ENCODE data around the gene TK2.

Gene TK2

DNA sequence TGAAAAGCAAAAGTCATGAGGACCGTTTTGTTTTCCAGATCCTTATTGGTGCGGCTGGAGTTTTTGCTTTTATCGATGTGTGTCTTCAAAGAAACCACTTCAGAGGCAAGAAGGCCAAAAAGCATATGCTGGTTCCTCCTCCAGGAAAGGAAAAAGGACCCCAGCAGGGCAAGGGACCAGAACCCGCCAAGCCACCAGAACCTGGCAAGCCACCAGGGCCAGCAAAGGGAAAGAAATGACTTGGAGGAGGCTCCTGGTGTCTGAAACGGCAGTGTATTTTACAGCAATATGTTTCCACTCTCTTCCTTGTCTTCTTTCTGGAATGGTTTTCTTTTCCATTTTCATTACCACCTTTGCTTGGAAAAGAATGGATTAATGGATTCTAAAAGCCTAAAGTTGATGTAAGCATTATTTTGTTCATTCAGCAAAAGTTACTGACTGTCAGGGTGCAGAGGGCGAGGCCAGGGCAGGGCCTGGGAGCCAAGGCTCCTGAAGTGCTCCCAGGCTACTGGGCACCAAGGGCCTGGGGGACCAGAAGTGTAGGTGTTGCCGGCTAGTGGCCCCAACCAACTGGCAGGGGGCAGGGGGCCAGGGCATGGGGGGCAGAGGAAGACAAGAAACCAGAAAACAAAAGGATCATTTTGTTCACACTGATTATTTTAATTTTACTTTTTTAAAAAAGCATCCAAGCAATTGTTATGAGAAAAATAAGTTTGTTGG is 38.1 kb upstream of the TK2 start:
- Histone ChIP-seq H2AK5ac (ENCODE audit: low read length) (no peak overlapping the region), H4K5ac (ENCODE audit: low read length) (no peak overlapping the region), H3K27ac (ENCODE audit: low read depth, low read length) (no peak overlapping the region), H3K79me1 (ENCODE audit: low read length) (no peaks in the 10 kb centered on the region), H2BK15ac (replicated peaks; ENCODE audit: low read depth) (no peak overlapping the region), H3K79me2 (ENCODE audit: control insufficient read depth, insufficient read depth, low read length) (no peaks in the 10 kb centered on the region), H3K4me3 (ENCODE audit: low read length) (no peak overlapping the region), H3K23ac (ENCODE audit: low read length) (no peak overlapping the region), H3K56ac (ENCODE audit: low read length) (no peak overlapping the region), H3K4me1 (ENCODE audit: control insufficient read depth, low read depth, low read length) (no peaks in the 10 kb centered on the region), H2BK5ac (ENCODE audit: low read length) (no peak overlapping the region), H3K9ac (ENCODE audit: low read length) (no peak overlapping the region), H3K18ac (ENCODE audit: low read length) (no peak overlapping the region), H3K36me3 (ENCODE audit: control insufficient read depth, insufficient read depth, low read length) (no peaks in the 10 kb centered on the region), H3K4me2 (ENCODE audit: low read length) (no peak overlapping the region), H3K27me3 (ENCODE audit: insufficient read depth, low read length, poor library complexity) (no peaks in the 10 kb centered on the region), H2BK120ac (ENCODE audit: low read depth, low read length) (no peak overlapping the region), H4K8ac (ENCODE audit: low read depth, low read length) (no peak overlapping the region), H3K4ac (ENCODE audit: low read depth, low read length) (no peak overlapping the region)
- no peak for DNase-seq
- WGBS (ENCODE audit: extremely low coverage, insufficient coverage, low lambda C conversion rate), result no CpG with 5 or more reads among the region's 7 CpGs

DNA sequence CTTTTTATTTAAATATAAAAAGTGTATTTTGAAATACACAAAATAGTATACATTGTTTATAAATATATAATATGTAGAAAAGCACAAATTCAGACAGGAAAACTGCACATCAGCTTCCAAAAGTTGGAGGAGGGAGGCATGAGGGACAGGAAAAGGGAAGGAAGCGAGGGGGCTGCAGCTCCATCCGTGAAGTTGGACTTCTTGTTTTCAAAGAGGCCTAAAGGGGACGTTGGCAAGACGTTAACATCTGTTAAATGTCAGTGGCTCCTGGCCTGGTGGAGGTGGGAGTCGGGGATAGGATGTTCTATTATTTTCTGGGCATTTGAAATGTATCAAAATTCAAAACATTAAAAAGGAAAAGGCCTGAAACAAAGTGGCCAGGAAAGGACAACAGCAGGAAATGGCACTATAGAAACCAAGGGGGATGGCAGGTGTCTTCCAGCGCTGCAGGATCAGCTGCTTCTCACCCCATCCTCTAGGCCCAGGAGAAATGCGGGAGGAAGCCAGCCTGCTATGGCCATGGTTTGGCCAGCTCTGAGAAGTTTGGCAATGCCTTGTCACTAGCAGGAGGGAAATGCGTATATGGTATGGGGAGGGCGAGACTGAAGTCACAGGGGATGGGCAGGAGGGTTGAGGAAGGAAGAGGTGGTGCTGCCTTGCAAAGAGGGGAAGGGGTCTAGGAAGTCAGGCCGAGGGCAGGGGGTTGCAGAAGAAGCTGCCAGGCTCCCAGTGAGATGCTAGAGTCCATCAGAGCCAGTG is 35.7 kb upstream of the TK2 start:
- H3K79me1 ChIP-seq (ENCODE audit: low read length), result no peaks in the 10 kb centered on the region
- no peak for DNase-seq
- H3K23ac ChIP-seq (ENCODE audit: low read length), result no peak overlapping the region
- H2BK120ac ChIP-seq (ENCODE audit: low read depth, low read length), result no peak overlapping the region
- no peak overlapping the region for H3K56ac ChIP-seq (ENCODE audit: low read length)
- no peak overlapping the region for H3K9ac ChIP-seq (ENCODE audit: low read length)
- H4K5ac ChIP-seq (ENCODE audit: low read length), result no peak overlapping the region
- no CpG with 5 or more reads among the region's 10 CpGs for WGBS (ENCODE audit: extremely low coverage, insufficient coverage, low lambda C conversion rate)
- H2BK15ac ChIP-seq (replicated peaks; ENCODE audit: low read depth), result no peak overlapping the region
- H2AK5ac ChIP-seq (ENCODE audit: low read length), result no peak overlapping the region
- no peak overlapping the region for H3K18ac ChIP-seq (ENCODE audit: low read length)
- no peaks in the 10 kb centered on the region for H3K27me3 ChIP-seq (ENCODE audit: insufficient read depth, low read length, poor library complexity)
- H3K27ac ChIP-seq (ENCODE audit: low read depth, low read length), result no peak overlapping the region
- no peaks in the 10 kb centered on the region for H3K4me1 ChIP-seq (ENCODE audit: control insufficient read depth, low read depth, low read length)
- no peak overlapping the region for H3K4me2 ChIP-seq (ENCODE audit: low read length)
- H2BK5ac ChIP-seq (ENCODE audit: low read length), result no peak overlapping the region
- H3K4ac ChIP-seq (ENCODE audit: low read depth, low read length), result no peak overlapping the region
- H3K36me3 ChIP-seq (ENCODE audit: control insufficient read depth, insufficient read depth, low read length), result no peaks in the 10 kb centered on the region
- H3K4me3 ChIP-seq (ENCODE audit: low read length), result no peak overlapping the region
- no peak overlapping the region for H4K8ac ChIP-seq (ENCODE audit: low read depth, low read length)
- no peaks in the 10 kb centered on the region for H3K79me2 ChIP-seq (ENCODE audit: control insufficient read depth, insufficient read depth, low read length)

DNA sequence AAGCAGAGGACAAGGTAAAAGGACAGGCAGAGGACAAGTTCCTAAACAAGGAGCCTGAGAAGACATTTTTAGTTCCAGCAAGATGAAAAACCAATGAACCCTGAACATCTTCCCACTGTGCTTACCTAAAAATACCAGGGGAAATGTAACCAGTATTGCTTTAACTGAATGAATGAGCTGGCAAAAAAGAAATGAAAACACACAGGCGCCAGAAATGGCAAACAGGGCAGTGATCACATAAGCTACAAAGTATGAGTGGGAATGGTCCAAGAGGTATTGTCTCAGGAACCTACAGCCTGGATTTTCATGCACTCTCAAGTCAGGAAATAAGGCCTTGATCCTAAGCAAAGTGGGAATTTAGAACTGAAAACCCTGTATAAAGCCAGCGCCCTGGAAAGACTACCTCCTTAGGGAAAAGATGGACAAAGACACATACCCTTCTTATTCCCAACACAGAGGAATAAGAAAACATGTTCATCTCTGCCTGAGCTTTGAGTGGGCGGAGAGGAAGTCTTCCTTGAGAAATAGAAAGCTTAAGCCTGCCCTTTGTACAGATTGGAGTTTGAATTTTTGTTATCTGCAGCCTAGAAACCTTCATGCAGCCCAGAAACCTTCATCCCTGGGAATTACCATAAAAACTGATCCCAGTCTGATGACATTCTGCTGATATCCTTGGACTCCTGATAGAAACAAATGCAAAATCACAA is 31.5 kb upstream of the TK2 start:
- no peak for DNase-seq
- H3K9ac ChIP-seq (ENCODE audit: low read length), result no peak overlapping the region
- H3K4me1 ChIP-seq (ENCODE audit: control insufficient read depth, low read depth, low read length), result no peaks in the 10 kb centered on the region
- no peak overlapping the region for H2AK5ac ChIP-seq (ENCODE audit: low read length)
- no peak overlapping the region for H3K4me3 ChIP-seq (ENCODE audit: low read length)
- no peak overlapping the region for H3K18ac ChIP-seq (ENCODE audit: low read length)
- H3K56ac ChIP-seq (ENCODE audit: low read length), result no peak overlapping the region
- H4K5ac ChIP-seq (ENCODE audit: low read length), result no peak overlapping the region
- H3K4me2 ChIP-seq (ENCODE audit: low read length), result no peak overlapping the region
- no peak overlapping the region for H3K23ac ChIP-seq (ENCODE audit: low read length)
- H2BK120ac ChIP-seq (ENCODE audit: low read depth, low read length), result no peak overlapping the region
- peaks cover 3% of the 10 kb centered on the region for H3K27me3 ChIP-seq (ENCODE audit: insufficient read depth, low read length, poor library complexity)
- H3K79me2 ChIP-seq (ENCODE audit: control insufficient read depth, insufficient read depth, low read length), result no peaks in the 10 kb centered on the region
- H2BK15ac ChIP-seq (replicated peaks; ENCODE audit: low read depth), result no peak overlapping the region
- no peaks in the 10 kb centered on the region for H3K36me3 ChIP-seq (ENCODE audit: control insufficient read depth, insufficient read depth, low read length)
- no peak overlapping the region for H3K27ac ChIP-seq (ENCODE audit: low read depth, low read length)
- H4K8ac ChIP-seq (ENCODE audit: low read depth, low read length), result no peak overlapping the region
- WGBS (ENCODE audit: extremely low coverage, insufficient coverage, low lambda C conversion rate), result no CpG with 5 or more reads among the region's 3 CpGs
- H3K4ac ChIP-seq (ENCODE audit: low read depth, low read length), result no peak overlapping the region
- H2BK5ac ChIP-seq (ENCODE audit: low read length), result no peak overlapping the region
- H3K79me1 ChIP-seq (ENCODE audit: low read length), result no peaks in the 10 kb centered on the region

DNA sequence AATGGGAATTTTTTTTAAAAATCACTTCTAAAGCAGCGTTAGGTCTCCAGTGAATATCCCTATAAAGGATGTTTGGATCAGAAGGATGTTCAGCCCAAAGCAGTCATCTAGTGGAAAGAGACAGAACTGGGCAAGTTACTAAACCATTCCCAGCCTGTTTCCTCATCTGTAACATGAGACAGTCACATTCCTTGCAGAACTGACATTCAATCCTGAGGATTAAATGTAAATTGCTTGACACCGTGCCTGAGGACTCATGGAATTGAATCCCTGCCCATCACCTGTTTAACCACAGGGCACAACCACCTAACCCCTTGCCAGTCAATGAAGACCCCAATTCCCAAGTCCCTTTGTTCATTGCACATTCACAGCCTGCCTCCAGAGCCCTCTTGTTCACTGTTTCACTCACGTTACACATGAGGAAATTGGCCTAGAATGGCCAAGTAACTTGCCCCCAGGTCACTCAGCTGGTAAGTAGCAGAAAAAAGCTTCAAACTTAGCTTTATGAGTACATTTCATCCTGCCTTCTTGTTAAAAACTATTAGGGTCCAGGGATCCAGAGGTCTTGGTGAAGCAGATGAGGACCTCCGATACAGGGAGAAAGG is 30.8 kb upstream of the TK2 start:
- no CpG with 5 or more reads among the region's 4 CpGs for WGBS (ENCODE audit: extremely low coverage, insufficient coverage, low lambda C conversion rate)
- H3K79me1 ChIP-seq (ENCODE audit: low read length), result no peaks in the 10 kb centered on the region

DNA sequence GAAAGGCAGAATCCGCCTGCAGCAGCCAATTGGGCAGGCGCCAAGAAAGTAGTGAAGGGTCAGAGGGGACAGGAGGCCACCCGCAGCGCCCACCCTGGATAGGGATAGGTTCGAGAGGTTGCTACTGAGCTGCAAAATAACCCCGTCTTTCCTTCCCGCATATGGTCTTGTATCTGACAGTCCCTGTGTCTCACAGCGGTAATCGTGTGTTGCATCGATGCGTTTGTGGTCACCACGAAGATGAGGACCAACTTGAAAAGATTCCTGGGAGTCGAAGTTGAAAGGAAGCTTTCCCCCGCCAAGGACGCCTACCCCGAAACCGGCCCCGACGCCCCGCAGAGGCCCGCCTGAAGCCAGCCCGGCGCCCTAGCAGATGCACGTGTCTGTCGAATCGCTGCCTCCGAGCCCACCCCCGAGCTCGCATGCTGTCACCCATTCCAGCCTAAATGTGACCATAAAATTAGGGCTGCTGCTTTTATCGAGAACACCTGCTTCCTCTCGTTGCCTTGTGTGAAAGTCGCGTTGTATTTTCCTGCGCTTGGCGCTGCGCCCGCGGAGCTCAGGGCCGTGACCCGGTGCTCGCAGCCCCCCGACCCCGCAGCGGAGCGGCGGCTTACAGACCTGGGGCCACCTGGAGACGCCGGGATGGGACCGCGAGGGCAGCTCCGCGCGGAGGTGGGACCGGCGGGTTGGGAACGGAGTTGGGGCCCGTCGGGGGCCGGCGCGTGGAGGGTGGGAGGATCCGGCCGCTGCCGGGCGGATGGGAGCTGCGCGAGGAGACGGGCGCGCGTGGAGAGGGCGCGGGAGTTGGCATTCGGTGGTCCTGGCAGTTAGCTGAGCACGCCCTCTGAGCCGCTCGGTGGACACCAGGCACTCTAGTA is 29.0 kb upstream of the TK2 start, which contains the start of gene CMTM2:
Gene CMTM2 (plus strand): TSS at position 813 of the 881 bp plus-strand sequence. CDS start 145 bp downstream, outside the sequence.
- H2BK5ac ChIP-seq (ENCODE audit: low read length), result no peak within 1 kb of the TSS
- DNase-seq, result no peak
- H2BK15ac ChIP-seq (replicated peaks; ENCODE audit: low read depth), result no peak within 1 kb of the TSS
- no peaks in the 10 kb centered on the region for H3K36me3 ChIP-seq (ENCODE audit: control insufficient read depth, insufficient read depth, low read length)
- peaks cover 3% of the 10 kb centered on the region for H3K27me3 ChIP-seq (ENCODE audit: insufficient read depth, low read length, poor library complexity)
- no CpG with 5 or more reads among the region's 77 CpGs for WGBS (ENCODE audit: extremely low coverage, insufficient coverage, low lambda C conversion rate)
- H2AK5ac ChIP-seq (ENCODE audit: low read length), result peak within 1 kb of the TSS; percentile 15
- no peak within 1 kb of the TSS for H3K4me2 ChIP-seq (ENCODE audit: low read length)
- no peak within 1 kb of the TSS for H3K23ac ChIP-seq (ENCODE audit: low read length)
- H3K56ac ChIP-seq (ENCODE audit: low read length), result peak within 1 kb of the TSS; percentile 47
- no peak within 1 kb of the TSS for H3K9ac ChIP-seq (ENCODE audit: low read length)
- no peaks in the 10 kb centered on the region for H3K79me1 ChIP-seq (ENCODE audit: low read length)
- no peaks in the 10 kb centered on the region for H3K4me1 ChIP-seq (ENCODE audit: control insufficient read depth, low read depth, low read length)
- no peak within 1 kb of the TSS for H3K4ac ChIP-seq (ENCODE audit: low read depth, low read length)
- H3K4me3 ChIP-seq (ENCODE audit: low read length), result no peak within 1 kb of the TSS
- no peak within 1 kb of the TSS for H3K27ac ChIP-seq (ENCODE audit: low read depth, low read length)
- H4K8ac ChIP-seq (ENCODE audit: low read depth, low read length), result no peak within 1 kb of the TSS
- H3K79me2 ChIP-seq (ENCODE audit: control insufficient read depth, insufficient read depth, low read length), result no peaks in the 10 kb centered on the region
- no peak within 1 kb of the TSS for H3K18ac ChIP-seq (ENCODE audit: low read length)
- no peak within 1 kb of the TSS for H2BK120ac ChIP-seq (ENCODE audit: low read depth, low read length)
- H4K5ac ChIP-seq (ENCODE audit: low read length), result no peak within 1 kb of the TSS

More for the DNA sequence above, 30.8 kb upstream of the TK2 start:
- no peak overlapping the region for H2BK15ac ChIP-seq (replicated peaks; ENCODE audit: low read depth)
- H3K4me1 ChIP-seq (ENCODE audit: control insufficient read depth, low read depth, low read length), result no peaks in the 10 kb centered on the region
- peak; percentile 83 for DNase-seq
- no peak overlapping the region for H3K4ac ChIP-seq (ENCODE audit: low read depth, low read length)
- H2AK5ac ChIP-seq (ENCODE audit: low read length), result no peak overlapping the region
- H2BK120ac ChIP-seq (ENCODE audit: low read depth, low read length), result no peak overlapping the region
- no peak overlapping the region for H4K5ac ChIP-seq (ENCODE audit: low read length)
- no peaks in the 10 kb centered on the region for H3K79me2 ChIP-seq (ENCODE audit: control insufficient read depth, insufficient read depth, low read length)
- no peak overlapping the region for H2BK5ac ChIP-seq (ENCODE audit: low read length)
- no peak overlapping the region for H3K4me3 ChIP-seq (ENCODE audit: low read length)
- no peak overlapping the region for H3K4me2 ChIP-seq (ENCODE audit: low read length)
- H3K36me3 ChIP-seq (ENCODE audit: control insufficient read depth, insufficient read depth, low read length), result no peaks in the 10 kb centered on the region
- H3K56ac ChIP-seq (ENCODE audit: low read length), result no peak overlapping the region
- no peak overlapping the region for H4K8ac ChIP-seq (ENCODE audit: low read depth, low read length)
- H3K27ac ChIP-seq (ENCODE audit: low read depth, low read length), result no peak overlapping the region
- H3K23ac ChIP-seq (ENCODE audit: low read length), result no peak overlapping the region
- peaks cover 3% of the 10 kb centered on the region for H3K27me3 ChIP-seq (ENCODE audit: insufficient read depth, low read length, poor library complexity)
- no peak overlapping the region for H3K9ac ChIP-seq (ENCODE audit: low read length)
- no peak overlapping the region for H3K18ac ChIP-seq (ENCODE audit: low read length)
